Astrocyte (in vitro differentiated cells and primary cell): ENCODE results near the gene MYL6.

Experiments used
- CTCF ChIP-seq: IDR thresholded peaks from 2 replicates; pipeline ENCODE4 v1.5.1; 2011; ENCODE audit warnings: low read depth, mild to moderate bottlenecking, inconsistent platforms, low read length, moderate library complexity; ENCODE audit not compliant: insufficient read depth
- EZH2 ChIP-seq: IDR thresholded peaks from 2 replicates; pipeline ENCODE4 v1.6.1; 2012; ENCODE audit warnings: mild to moderate bottlenecking, low read length, inconsistent platforms; ENCODE audit not compliant: insufficient read depth

- TF ChIP-seq CTCF (no peak), EZH2 (no peak)
Observed at GRCh38 chr12:56126732-56127239, 31.4 kb upstream of the MYL6 start.
